Measurements from ENCODE around the gene ZNF254. TPM values are rescaled to one million over a fixed set of nuclear protein-coding genes. Genes with fewer than 3 reads are reported as not detected.

Gene ZNF254
- total RNA-seq, 1 donor from 2014 or later: 112 TPM

Other genes starting within 250 kb of the ZNF254 start
- 13.3 TPM for gene ZNF726, start 172.3 kb upstream of the ZNF254 start, total RNA-seq